HCEC 1CT (cell line): ENCODE results near the gene MITF.

Experiments
- DNase-seq: peaks from one replicate; pipeline ENCODE4 v3.0.0-alpha.2; 2017

MITF gene

DNA sequence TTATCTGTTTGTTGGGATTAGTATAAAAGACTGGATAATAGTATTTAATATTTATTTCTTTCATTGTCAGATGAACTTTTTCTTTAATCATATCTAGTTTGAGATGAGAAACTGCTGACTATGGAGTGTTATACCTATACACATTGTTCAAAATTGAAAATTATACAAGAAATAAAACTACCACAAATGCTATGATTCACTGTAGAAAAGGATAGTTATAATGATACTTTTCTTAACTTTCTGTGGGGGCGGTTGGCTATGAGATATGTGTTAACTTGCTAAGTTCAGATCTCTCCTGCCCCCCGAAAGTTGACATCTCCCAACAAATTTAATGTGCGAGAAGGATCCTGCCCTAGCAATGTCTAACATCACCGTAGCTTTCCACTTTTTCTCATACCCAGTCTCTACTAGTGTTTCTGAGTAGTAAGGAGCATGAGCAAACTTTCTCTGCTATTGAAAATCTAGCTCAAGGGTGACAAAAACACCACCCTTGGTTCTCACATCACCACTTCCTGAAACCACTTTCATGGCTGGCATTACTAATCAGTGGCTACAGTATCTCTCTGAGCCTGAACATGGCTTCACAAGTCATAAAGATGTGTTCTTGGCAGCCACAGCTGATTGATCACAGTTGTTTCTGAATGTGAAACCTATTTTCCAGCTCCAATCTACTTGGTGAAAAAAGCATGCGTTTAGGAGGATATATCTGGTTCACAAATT is 244.4 kb downstream of the MITF start:
- DNase-seq, result no peak

DNA sequence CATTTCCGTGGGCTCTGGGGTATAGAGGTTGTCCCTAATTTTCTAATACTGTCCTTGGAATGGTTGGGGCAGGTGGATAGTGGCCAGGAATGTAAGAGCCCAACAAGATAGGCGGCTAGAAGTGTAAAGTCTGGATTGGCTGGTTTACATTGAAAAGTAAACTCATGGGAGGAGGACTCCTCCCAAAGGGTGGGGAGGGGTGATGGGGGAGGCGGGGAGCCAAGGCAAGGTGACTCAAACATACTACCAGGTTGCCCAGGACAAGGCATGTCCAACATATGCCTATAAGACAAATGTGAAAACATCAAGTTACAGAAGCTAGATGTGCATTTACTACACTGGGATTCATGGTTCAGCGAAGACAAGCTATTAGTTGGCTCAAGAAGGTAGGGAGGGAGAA is 246.0 kb downstream of the MITF start:
- DNase-seq, result no peak

DNA sequence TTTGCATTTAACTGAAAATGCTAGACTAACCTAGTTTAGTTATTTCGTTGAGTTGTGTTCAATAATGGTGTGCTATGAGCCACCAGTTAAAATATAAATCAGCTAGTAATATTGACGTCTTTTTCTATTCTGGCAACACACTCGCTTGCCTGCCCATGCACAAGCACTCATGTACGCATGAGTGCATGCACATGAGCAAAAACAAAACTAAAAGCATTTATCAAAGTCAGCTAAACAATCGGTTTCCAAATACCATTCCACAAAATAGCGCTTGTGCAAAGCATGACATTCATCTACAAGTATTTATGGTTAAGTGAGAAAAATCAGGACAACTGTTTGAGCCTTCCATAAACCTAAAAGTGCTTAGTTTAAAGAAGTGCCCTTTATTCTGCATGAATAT is 247.2 kb downstream of the MITF start:
- DNase-seq, result no peak

DNA sequence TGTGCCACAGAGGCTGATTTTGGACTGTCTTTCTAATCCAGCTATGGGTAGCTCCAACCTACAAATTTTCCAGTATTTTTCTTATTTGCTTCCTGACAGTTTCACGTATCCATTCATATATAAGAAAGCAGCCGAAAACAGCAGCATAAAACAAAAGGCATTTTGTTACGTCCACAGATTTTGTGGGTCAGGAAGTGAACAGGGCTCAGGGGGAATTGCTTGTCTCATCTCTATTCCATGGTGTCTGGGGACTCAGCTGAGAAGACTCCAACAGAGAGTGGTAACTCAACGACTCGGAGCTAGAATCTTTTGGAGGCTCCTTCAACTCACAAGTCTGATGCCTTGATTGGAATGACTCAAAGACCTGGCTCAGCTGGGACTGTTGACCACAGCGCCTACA is 248.6 kb downstream of the MITF start:
- DNase-seq, result no peak

DNA sequence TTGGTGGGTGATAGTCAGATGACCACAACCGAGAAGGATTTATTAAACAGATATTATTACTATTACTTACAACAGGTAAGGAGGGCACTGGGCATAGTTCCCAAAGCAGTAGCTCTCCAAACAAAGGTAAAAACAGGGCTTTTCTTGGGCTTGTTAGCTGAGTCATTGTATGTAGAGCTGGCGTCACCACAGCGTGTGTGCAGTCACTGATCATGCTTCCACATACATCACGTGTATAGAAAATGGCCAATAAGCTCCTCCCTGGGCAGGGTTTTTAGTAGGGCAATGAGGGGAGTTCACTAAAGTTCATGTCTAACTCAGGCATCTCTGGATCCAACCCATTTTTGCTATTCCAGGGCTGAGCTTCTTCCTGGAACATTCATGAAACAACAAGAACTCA is 254.5 kb downstream of the MITF start:
- no peak for DNase-seq

DNA sequence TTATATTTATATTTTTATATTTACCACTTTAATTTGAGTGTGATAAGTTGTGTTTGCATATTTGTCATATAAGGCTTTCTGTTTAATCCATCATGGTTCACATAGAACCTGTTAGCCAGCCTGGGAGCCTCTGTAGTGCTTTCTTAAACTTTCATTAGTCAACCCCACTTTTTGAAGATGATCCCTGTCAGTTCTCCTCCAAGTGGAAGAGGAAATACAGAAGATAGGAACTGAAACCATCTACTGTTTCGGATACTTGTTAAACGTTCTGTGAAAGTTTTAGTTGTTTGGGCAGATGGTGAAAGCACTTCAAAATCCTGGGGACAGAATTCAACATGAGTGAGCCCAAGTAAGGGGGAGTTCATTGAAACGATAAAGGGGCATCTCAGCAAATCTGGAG is 255.7 kb downstream of the MITF start:
- no peak for DNase-seq

DNA sequence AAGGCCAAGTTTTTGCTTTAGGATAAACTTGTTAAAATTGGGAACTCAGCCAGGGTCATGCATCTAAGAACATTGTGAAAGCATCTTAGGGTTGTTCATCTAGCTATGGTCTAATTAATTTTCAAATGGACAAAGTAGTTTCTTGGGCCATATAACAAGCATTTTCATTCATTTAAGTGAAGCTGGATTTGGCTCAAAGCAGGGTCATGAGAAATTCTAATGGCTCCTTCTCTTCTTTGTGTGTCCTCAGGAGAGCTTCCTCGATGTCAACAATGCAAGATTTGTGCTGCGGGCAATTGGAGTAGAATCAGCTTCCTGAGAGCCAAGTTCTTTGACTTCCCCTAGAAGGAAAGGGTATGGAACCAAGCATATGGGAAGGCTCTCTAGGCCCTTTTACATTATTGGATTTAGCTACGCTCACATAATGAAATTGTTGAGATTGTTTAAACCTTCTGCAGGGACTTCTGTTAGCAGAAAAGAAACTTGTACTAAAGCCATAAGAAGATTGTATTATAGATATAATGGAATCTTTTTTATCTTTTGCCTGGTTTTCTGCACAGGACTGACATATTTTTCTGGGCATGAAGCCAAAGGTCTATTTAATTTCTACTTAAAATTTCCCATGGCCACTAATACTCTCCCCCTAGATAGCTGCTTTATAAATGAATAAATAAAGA is 258.5 kb downstream of the MITF start:
- no peak for DNase-seq

- peak; percentile 2 for DNase-seq
These were observed 259.5 kb downstream of the MITF start for GRCh38 chr3:69998759-69999139.

DNA sequence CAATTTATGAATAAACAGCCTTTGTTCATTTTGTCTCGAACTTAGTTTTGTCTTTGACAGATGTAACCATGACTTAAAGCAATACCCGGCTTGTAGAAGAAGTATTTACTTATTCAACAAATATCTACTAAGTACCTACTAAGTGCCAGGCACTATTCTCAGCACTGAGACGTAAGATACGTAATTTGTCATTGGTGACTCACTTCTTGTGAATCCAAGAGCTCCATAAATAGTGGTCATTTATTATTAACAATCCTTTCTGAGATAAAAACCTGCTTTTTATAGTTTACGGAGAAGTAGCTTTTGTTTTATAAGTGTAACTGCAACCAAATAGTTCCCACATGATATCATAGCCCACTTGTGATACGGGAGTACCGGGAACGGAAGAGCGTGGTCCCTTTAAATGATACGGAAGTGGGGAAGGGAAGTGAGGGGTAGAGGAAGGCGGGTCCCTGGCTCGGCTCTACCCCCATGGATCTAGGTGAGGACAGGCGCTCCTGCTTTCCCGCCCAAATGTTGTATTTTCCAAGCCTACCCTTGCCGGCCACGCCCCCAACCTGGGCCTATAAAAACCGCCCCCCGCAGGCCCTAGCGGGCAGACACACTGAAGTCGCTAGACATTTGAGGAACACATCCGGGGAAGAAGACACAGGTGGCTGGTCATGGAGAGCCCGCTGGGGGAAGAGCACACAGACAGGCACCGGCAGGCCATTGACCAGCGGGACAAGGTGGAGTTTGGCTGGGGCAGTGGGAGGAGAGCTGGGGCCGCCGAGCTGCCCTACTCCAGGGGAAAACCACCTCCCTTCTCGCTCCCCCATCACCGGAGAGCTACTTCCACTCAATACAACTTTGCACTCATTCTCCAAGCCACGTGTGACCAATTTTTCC is 260.1 kb downstream of the MITF start, which contains the start of gene SAMMSON:
Gene SAMMSON, plus strand, starts transcription at position 594 of the 888 bp plus-strand sequence.
- peak; percentile 23 for DNase-seq

- no peak for DNase-seq
These were observed 260.8 kb downstream of the MITF start for GRCh38 chr3:70000028-70000410.

DNA sequence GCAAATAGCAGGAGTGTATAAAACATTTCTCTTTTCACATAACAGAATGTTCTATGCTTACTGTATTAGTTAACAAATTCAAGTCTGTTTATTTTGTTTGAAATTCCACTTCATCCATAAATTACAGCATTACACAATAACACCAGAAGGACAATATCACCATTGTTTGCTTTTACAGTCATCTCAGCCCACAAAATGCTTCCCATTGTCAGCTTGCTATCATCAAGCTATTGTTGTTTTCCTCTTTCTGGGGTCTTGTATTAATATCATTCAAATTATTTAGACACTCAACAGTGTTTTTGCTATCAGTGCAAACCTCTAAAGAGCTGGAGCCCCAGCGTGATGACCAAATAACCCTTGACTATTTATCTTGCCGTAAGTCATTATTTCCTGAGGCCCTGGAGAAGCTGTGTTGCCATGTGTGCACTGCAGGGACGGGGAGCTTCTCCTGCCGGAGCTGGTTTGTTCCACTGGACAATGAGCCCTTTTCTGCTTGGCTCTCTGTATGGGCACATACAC is 261.4 kb downstream of the MITF start:
- DNase-seq, result no peak

DNA sequence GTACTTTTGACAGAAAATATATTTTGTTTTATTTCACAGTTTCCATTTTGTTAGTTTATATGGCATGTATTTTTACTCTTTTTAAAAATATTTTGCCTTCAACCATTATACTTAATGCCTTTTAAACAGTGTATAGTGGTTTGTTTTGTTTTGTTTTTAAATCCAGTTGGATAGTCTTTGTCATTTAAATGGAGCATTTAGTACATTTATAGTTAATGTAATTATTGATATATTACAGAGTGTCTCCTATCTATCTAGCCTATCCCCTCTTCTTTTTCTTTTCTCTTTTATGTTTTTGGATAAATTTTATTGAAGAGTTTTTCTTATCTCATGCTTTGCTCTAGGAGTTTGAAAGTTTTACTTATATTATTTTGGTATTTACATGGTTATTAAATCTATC is 263.9 kb downstream of the MITF start:
- DNase-seq, result no peak

DNA sequence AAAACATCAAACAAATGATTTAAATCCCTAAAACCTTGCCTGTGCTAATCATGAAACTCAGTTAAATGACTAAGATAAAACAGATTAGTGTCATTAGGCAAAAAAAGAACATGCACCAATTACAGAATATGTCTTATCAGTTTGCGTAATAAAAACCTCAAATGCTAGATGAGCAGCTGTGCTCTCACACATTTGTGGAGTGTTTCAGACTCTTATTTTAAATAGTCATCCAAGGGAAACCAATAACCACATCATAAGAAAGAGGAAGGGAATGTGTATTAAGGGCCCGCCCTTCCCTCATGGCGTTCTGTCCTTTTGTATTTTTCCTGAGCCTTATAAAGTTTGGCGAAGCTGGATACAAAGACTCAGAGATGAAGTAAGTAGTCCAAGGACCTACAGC is 266.8 kb downstream of the MITF start:
- DNase-seq, result no peak

DNA sequence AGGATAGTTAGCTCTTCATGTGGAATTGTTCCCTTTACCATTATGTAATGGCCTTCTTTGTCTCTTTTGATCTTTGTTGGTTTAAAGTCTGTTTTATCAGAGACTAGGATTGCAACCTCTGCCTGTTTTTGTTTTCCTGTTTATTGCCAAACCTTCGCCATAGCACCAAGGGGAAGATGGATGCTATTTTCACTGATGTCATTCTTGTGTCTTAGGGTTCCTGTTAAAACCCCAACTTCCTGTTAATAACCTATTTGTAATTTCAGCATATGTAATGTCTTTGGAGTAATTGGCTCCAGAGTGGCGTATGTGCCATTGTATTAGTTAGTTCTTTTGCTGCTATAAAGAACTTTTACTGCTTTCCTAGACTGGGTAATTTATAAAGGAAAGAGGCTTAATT is 271.1 kb downstream of the MITF start:
- no peak for DNase-seq

DNA sequence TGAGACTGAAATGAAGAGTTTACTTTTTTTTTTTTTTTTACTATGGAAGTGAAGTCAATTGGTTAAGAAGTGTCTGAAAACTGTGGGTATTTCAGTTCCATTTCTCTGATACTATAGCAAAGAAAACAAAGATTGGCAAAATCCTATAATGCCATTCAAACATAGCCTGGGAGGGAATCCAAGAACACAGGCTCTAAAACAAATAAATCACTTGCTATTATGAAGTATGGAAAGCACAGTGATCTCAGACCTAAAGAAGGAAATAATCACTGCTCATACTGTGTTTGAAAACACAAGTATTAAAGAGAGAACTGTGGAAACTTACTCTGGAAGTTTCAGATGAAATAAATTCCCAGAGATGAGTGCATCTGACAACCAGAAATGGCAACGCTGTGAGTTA is 272.3 kb downstream of the MITF start:
- no peak for DNase-seq
